Measurements from ENCODE around the gene DNMT3L. TPM values are rescaled to one million over a fixed set of nuclear protein-coding genes. Genes with fewer than 3 reads are reported as not detected.

Gene DNMT3L
- total and polyA plus RNA-seq, 4 donors, result 0.18 to 0.99 (median 0.25) TPM; not detected in 1

DNA sequence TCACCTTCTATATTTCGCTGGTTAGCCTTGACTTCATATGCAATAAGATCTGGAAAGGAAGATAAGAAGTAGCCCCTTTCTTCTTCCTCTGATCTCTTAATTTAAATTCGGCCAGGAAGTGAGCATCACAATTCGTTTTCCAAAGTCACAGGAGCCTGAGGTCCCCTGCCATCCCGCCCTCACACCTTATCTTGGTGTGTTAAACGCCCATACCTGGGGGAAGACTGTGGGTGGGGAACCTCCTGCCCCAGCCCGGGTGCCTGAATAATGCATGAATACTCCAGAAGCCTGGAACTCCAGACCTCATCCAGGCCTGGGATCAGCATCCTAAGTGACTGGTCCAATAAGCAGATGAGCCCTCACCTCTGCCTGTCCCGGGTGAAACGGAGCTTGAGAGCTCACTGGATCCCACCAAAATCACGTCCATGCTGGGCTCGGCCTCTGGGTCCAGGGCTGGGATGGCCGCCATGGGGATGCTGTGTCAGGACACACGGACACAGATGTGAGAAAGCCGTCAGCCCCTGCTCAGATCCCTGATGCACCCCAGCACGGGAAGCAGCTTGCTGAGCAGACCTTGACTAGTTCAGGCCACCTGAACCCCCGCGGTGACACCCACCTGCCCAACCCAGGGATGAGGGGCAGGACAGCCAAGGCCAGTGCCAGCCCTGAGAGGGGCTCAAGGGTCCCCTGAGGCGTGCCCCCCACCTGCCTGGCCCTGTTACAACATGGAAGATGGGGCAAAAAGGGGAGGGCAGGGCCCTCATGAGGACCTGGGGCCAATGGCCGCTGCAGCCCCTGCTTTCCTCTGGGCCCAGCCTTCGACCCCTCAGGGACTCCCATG, 686 bp downstream of the DNMT3L start (continued):
- TF ChIP-seq, protein P1, sequence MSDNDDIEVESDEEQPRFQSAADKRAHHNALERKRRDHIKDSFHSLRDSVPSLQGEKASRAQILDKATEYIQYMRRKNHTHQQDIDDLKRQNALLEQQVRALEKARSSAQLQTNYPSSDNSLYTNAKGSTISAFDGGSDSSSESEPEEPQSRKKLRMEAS (IDR thresholded peaks at IDR 0.05), result no peak
- TF ChIP-seq HNF4A (conservative IDR thresholded peaks at IDR 0.05) (no peak), ATF3 (IDR thresholded peaks at IDR 0.05) (no peak), JUND (IDR thresholded peaks at IDR 0.05) (no peak), YY1 (IDR thresholded peaks at IDR 0.05) (no peak)

- TF ChIP-seq, protein P1 (IDR thresholded peaks at IDR 0.05), result no peak
- TF ChIP-seq TAF1 (conservative IDR thresholded peaks at IDR 0.05), result no peak
- no peak for TF ChIP-seq NR2F2 (IDR thresholded peaks at IDR 0.05)
- no peak for TF ChIP-seq SP1 (IDR thresholded peaks at IDR 0.05)
- no peak for TF ChIP-seq EGR1 (IDR thresholded peaks at IDR 0.05; ENCODE audit: low read depth in 2 of 2)
- TF ChIP-seq HNF4G (IDR thresholded peaks at IDR 0.05), result no peak
- no peak for TF ChIP-seq RXRA (IDR thresholded peaks at IDR 0.05)
- TF ChIP-seq GABPA (IDR thresholded peaks at IDR 0.05 in 1 of 2, conservative IDR thresholded peaks at IDR 0.05 in 1 of 2), result no peak
- TF ChIP-seq FOXA2 (IDR thresholded peaks at IDR 0.05), result no peak
- no peaks in the 10 kb centered on the region for H3K4me1 ChIP-seq (ENCODE audit: control insufficient read depth in 4 of 4, insufficient read depth in 4 of 4, low read length in 3 of 4)
- H3K9ac ChIP-seq (ENCODE audit: low read depth in 1 of 2, low read length in 2 of 2), result no peak overlapping the region
- no peaks in the 10 kb centered on the region for H3K9me3 ChIP-seq (ENCODE audit: control insufficient read depth in 4 of 4, low read length in 3 of 4)
- no peaks in the 10 kb centered on the region for H3K36me3 ChIP-seq (ENCODE audit: control insufficient read depth in 4 of 4, insufficient read depth in 3 of 4, low read depth in 1 of 4, low read length in 3 of 4)
- no peak overlapping the region for H3K4me3 ChIP-seq (ENCODE audit: low read depth in 1 of 3, low read length in 3 of 3)
- 78% methylated on average over 4 of the region's 4 CpGs for WGBS
- no peak for DNase-seq (ENCODE audit: low spot score)
- H3K27ac ChIP-seq (ENCODE audit: low read depth in 1 of 2, low read length in 2 of 2), result no peak overlapping the region
- no peaks in the 10 kb centered on the region for H3K27me3 ChIP-seq (ENCODE audit: control insufficient read depth in 4 of 4, insufficient read depth in 4 of 4, low read length in 3 of 4)
These were observed 1.6 kb downstream of the DNMT3L start for GRCh38 chr21:44260066-44260465.

GRCh38 chr21:44259082-44259705, 2.5 kb downstream of the DNMT3L start:
- TF ChIP-seq EGR1 (IDR thresholded peaks at IDR 0.05; ENCODE audit: low read depth in 2 of 2) (no peak), RAD21 (IDR thresholded peaks at IDR 0.05) (no peak), FOXA2 (IDR thresholded peaks at IDR 0.05) (no peak), RXRA (IDR thresholded peaks at IDR 0.05) (no peak), JUND (IDR thresholded peaks at IDR 0.05) (no peak), ATF3 (IDR thresholded peaks at IDR 0.05) (no peak), GABPA (IDR thresholded peaks at IDR 0.05 in 1 of 2, conservative IDR thresholded peaks at IDR 0.05 in 1 of 2) (no peak), TAF1 (conservative IDR thresholded peaks at IDR 0.05) (no peak), ZBTB33 (IDR thresholded peaks at IDR 0.05) (no peak)
- TF ChIP-seq, protein P2, sequence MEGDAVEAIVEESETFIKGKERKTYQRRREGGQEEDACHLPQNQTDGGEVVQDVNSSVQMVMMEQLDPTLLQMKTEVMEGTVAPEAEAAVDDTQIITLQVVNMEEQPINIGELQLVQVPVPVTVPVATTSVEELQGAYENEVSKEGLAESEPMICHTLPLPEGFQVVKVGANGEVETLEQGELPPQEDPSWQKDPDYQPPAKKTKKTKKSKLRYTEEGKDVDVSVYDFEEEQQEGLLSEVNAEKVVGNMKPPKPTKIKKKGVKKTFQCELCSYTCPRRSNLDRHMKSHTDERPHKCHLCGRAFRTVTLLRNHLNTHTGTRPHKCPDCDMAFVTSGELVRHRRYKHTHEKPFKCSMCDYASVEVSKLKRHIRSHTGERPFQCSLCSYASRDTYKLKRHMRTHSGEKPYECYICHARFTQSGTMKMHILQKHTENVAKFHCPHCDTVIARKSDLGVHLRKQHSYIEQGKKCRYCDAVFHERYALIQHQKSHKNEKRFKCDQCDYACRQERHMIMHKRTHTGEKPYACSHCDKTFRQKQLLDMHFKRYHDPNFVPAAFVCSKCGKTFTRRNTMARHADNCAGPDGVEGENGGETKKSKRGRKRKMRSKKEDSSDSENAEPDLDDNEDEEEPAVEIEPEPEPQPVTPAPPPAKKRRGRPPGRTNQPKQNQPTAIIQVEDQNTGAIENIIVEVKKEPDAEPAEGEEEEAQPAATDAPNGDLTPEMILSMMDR (IDR thresholded peaks at IDR 0.05; ENCODE audit: low read depth, low read length, missing input control), result no peak
- 92% methylated on average over 22 of the region's 22 CpGs for WGBS
- H3K9ac ChIP-seq (ENCODE audit: low read depth in 1 of 2, low read length in 2 of 2), result no peak overlapping the region
- no peak overlapping the region for H3K27ac ChIP-seq (ENCODE audit: low read depth in 1 of 2, low read length in 2 of 2)
- DNase-seq (ENCODE audit: low spot score), result no peak
- no peak overlapping the region for H3K4me3 ChIP-seq (ENCODE audit: low read depth in 1 of 3, low read length in 3 of 3)
- no peaks in the 10 kb centered on the region for H3K27me3 ChIP-seq (ENCODE audit: control insufficient read depth in 4 of 4, insufficient read depth in 4 of 4, low read length in 3 of 4)
- no peaks in the 10 kb centered on the region for H3K36me3 ChIP-seq (ENCODE audit: control insufficient read depth in 4 of 4, insufficient read depth in 3 of 4, low read depth in 1 of 4, low read length in 3 of 4)
- H3K4me1 ChIP-seq (ENCODE audit: control insufficient read depth in 4 of 4, insufficient read depth in 4 of 4, low read length in 3 of 4), result no peaks in the 10 kb centered on the region
- no peaks in the 10 kb centered on the region for H3K9me3 ChIP-seq (ENCODE audit: control insufficient read depth in 4 of 4, low read length in 3 of 4)

Measured in liver (tissue), 9 donors.